ENCODE results near the gene RLN3.

RLN3 gene

DNA sequence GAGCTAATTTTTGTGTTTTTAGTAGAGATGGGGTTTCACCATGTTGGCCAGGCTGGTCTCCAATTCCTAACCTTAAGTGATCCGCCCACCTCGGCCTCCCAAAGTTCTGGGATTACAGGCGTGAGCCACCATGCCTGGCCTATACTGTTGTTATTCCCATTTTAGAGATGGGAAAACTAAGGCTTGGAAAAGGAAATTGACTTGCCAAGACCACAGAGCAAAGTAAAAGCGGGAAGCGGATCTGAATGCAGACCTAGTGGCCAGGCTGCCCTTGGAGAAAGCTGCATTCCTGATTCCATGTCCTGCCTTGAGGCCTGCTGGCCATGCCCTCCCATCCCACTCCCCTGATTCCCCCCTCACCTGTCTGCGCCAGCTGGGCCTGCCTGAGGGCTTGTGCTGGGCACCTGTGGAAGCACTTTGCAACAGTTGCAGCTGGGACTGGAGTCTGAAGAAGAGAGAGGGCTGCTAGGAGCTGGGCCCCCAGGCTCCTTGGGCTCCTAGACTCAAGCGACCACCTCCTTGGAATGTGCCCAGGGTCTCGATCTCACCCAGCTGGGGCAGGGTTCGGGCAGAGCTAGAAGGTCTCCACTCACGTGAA lies 28.2 kb downstream of the RLN3 start:
- DNase-seq, result no peak

DNA sequence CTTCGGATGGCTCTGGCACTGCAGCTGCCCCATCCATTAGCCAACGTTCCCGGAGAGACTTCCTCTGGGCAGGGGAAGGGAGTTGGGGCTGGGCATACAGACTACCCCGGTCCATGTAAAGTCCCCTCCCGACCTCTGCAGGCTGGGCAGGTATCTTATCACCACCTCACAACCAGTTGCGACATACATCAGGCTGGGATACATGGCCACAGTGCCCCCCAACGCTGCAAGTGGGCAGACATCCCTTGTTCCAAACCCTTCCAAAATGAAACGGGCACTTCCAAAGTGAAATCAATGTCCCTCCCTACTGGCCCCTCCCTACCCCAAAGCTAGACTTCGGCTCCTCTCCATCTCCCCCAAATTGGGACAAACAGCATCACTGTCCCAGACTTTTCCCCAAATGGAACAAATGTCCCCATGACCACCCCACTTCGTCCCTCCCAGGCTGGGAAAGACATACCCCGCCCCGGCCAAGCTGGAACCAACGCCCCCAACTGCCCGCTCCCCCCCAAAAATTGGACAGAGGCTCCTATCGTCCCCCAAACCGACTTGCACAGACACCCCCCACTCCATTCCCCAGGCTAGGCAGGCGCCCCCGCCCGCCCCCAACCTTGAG lies 28.9 kb downstream of the RLN3 start:
- no peak for DNase-seq

DNA sequence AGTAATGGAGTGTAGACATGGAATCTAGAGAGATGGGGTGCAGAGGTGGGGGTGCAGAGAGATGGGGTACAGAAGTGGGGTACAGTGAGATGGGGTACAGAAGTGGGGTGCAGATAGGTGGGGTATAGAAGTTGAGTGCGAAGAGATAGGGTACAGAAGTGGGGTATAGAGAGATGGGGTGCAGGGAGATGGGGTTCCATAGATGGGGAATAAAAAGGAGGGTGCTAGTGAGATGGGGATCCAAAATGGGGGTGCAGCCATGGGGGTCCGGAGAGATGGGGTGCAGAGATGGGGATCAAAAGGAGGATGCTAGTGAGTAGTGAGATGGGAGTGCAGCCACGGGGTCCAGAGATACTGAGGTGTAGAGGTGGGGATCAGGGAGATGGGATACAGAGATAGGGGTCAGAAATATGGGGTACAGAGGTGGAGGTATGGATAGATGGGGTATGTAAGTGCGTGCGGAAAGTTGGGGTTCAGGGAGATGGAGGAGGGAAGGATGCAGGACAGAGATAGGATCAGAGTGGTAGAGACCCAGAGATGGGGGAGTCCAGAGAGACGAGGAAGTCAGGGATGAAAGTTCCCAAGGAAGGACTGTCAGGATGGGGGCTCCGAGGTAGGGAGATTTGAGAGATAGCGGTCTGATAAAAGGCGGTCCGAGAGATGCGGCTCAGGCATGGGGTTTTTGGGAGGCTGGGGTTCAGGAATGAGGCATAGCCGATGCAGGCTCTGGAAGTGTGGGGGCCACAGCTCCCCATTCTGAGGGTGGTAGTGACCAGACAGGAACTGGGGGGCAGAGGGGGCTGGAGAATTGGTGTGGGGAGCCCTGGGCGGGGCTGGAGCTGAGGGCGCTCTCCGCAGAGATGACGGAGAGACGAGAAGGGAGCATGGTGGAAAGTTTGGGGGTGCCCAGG lies 30.5 kb downstream of the RLN3 start:
- no peak for DNase-seq

DNA sequence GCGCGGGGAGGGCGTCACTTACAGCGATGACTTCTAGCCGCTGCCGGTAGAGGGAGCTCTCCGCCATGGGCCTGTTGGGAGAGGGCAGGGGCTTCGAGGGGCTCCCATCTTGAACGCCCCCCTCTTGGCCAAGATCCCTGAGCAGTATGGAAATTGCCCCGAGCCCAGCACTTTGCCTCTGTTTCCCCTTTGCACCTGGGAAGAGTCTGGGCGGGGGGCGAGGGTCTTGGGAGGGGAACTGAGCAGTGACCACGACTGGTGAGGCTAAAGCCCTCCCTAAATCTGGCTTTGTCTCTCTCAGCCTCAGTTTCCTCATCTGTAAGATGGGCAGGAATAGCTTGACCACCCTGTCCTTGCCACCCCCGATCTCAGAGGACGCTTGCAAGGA lies 31.1 kb downstream of the RLN3 start:
- DNase-seq, result no peak

DNA sequence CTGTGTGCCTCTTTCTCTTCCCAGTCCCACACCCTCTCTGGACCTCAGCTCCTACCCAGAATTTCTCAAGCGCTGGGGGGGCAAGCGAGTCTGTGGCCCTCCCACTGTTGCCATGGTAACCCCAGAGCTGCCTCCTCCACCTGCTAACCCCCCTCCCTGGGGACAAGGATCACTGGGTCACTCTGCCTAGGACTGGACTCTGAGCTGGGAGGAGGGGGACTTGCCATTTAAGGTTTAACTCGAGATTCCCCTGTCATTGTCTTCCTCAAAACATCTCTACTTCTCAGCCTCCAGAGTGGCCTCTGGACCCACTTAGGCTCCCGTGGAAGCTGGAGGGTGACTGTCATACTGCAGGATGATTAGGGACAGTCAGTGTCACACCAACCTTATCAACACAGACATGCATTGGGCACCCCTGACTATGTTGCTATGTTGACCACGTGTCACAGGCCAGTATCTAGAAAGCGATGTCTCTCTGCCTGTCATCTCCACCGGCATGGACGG lies 31.8 kb downstream of the RLN3 start:
- no peak for DNase-seq

DNA sequence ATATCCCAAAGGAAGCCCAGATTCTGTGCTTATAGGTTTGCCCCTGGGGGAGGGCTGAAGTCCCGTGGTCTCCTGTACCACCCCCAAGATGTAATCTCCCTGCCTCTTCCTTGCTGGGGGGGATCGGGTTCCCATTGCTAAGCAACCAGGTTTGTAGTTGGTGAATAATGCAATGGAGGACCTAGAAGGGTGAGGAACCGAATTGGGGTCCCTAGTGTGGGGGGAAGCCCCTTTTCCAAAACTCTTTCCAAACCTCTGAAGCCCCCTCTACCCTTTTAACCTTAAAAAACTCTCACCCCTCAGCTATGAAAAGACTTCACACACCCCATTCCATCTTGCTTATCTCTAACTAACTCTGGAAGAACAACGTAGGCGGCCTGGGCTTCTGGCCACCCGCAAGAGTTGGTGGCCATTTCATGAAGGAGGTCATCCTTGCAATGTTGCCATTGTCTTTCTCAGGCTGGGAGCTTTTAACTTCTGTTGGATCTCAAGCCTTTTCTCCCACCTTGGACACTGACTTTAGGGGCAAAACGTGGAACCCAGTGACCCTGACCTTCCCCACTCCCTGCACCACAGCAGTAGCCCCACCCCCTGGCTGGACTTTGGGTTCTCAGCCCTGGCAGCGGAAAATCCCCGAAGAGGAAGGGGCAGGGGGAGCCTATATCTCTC lies 33.3 kb downstream of the RLN3 start:
- no peak for DNase-seq

DNA sequence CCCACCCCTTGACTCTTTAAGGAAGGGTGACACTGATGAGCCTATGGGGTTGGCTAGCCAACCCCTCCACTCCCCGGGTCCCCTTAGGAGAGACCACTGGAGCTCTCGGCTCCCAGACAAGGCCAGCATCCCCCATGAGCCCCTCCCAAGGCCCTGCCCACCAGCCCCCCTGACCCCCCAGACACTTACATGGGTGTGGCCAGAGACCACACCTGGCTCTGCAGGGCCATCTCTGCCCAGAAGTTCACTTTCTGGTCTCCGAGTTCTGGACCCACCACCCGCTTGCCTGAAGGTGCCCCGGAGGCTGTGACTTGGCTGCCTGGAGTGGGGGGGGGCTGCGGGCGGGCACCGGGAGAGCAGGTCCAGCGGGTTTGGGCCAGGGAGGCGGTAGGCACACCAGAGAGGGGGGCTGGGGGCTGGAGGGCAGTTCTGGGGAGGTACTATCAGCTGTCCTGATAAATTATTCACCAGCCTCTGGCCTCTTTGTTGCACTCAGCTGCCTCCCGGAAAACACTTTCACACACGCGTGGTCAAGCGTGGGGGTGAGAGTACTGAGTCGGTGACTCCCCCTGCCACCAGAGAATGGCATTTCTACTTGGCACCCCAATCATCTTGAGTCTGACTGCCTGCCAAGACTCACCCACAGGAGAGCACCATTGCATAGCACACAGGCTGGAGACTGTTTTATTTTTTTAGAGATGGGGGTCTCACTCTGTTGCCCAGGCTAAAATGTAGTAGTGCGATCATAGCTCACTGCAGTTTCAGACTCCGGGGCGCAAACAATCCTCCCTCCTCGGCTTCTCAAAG lies 34.0 kb downstream of the RLN3 start, which contains the start of gene PALM3:
Gene PALM3 (minus strand): TSS at position 326 of the 807 bp plus-strand sequence. CDS start 96 bp downstream, at position 230.
- no peak for DNase-seq

DNA sequence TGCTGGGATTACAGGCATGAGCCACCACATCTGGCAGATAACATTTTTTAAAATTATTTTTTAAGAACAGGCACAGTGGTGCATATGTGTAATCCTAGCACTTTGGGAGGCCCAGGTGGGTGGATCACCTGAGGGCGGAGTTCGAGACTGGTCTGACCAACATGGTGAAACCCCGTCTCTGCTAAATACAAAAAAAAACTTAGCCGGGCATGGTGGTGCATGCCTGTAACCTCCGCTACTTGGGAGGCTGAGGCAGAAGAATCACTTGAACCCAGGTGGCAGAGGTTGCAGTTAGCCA lies 34.6 kb downstream of the RLN3 start:
- DNase-seq, result no peak

DNA sequence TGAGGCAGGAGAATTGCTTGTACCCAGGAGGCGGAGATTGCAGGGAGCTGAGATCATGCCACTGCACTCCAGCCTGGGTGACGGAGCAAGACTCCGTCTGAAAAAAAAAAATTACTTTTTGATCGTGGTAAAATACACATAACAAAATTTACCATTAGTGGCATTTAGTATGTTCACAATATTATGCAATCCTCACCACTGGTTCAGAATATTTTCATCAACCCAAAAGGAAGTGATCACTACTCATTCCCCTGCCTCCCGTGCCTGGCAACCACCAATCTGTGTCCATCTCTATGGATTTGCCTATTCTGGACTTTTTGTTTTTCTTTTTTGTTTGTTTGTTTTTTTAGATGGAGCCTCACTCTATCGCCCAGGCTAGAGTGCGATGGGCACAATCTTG lies 35.2 kb downstream of the RLN3 start:
- DNase-seq, result no peak

DNA sequence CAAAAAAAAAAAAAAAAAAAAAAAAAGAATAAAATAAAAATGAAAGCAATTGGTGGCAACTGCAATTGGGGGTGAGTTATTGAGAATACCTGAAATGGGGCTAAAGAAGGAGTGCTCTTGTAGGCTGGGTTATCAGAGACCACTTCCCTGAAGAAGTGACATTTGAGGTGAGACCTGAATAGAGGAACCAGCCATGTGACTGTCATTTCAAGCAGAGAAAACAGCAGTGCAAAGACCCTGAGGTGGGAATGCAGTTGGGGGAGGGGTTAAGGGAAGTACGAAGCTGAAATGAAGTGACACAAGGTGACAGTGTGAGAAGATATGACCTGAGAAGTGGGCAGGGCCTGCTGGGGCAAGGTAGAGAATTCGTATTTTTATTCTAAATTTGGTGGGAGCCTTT lies 38.2 kb downstream of the RLN3 start:
- DNase-seq, result no peak

DNA sequence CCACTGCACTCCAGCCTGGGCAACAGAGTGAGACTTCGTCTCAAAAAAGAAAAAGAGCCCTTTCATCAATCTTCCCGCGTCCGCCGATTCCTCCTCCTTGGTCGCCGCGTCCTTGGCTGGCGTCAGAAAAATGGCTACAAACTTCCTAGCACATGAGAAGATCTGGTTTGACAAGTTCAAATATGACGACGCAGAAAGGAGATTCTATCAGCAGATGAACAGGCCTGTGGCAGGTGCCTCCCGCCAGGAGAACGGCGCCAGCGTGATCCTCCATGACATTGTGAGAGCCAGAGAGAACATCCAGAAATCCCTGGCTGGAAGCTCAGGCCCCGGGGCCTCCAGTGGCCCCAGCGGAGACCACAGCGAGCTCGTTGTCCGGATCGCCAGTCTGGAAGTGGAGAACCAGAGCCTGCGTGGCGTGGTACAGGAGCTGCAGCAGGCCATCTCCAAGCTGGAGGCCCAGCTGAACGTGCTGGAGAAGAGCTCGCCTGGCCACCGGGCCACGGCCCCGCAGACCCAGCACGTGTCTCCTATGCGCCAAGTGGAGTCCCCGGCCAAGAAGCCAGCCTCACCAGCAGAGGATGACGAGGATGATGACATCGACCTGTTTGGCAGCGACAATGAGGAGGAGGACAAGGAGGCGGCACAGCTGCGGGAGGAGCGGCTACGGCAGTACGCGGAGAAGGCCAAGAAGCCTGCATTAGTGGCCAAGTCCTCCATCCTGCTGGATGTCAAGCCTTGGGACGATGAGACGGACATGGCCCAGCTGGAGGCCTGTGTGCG lies 42.5 kb downstream of the RLN3 start:
- DNase-seq, result no peak

DNA sequence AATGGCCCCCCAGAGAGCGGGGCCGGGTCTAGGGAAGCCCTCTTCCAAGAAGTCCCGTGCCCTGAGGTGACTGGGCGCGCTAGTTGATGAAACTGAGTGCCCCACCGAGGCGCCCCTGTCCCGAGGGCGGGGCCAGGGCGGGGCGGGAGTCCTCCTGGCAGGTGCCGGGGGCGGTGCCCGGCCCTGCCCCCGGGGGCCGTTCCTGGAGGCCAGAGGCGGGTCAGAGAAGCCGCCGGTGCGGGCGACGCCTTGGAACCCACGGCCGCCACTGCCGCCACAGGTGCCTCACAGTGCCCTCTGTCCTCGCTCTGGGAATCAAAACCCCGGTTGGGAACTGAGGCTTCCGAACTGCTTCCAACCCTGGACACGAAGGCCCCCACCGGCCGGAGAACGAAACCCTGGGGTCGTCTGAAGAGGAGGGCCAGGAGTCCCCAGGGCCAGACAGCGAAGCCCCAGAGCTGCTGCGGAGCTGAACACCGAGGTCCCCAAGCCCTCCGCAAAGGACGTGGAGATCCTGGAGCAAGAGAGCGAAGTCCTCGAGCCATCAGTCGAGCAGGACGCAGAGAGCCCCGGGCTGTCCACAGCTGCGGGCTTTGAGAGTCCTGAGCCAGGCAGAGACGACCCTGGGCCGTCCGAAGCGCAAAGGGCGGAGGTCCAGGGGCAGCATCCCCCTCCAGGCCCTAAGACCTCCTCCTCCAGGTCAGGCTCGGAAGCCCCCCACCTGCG lies 44.8 kb downstream of the RLN3 start, which contains the start of gene MISP3:
Gene MISP3 (plus strand): TSS at position 252 of the 726 bp plus-strand sequence. CDS start 524 bp downstream, outside the sequence.
- DNase-seq, result no peak

DNA sequence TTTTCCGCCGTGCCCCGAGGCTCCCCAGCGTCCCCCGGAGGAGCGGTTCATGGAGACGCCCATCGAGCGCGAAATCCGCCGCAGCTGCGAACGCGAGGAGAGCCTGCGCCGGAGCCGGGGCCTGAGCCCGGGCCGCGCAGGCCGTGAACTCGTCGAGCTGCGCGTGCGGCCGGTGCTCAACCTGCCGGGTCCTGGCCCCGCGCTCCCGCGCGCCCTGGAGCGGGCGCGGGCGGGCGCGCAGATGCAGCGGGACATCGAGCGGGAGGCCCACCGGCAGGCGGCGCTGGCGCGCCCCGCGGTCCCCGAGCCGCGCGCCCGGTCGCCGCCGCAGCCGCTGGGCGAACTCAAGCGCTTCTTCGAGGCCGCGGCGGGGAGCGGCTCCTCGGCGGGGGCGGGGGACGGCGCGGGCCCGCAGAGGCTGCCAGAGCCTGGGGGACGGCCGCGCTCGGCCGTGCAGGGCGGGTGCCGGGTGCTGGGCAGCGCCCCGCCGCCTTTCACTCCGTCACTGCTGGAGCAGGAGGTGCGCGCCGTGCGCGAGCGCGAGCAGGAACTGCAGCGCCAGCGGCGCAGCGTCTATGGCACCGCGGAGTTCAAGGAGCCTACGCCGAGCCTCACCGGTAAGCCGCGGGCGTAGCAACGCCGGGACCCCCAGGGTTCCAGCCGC lies 45.4 kb downstream of the RLN3 start:
- no peak for DNase-seq

DNA sequence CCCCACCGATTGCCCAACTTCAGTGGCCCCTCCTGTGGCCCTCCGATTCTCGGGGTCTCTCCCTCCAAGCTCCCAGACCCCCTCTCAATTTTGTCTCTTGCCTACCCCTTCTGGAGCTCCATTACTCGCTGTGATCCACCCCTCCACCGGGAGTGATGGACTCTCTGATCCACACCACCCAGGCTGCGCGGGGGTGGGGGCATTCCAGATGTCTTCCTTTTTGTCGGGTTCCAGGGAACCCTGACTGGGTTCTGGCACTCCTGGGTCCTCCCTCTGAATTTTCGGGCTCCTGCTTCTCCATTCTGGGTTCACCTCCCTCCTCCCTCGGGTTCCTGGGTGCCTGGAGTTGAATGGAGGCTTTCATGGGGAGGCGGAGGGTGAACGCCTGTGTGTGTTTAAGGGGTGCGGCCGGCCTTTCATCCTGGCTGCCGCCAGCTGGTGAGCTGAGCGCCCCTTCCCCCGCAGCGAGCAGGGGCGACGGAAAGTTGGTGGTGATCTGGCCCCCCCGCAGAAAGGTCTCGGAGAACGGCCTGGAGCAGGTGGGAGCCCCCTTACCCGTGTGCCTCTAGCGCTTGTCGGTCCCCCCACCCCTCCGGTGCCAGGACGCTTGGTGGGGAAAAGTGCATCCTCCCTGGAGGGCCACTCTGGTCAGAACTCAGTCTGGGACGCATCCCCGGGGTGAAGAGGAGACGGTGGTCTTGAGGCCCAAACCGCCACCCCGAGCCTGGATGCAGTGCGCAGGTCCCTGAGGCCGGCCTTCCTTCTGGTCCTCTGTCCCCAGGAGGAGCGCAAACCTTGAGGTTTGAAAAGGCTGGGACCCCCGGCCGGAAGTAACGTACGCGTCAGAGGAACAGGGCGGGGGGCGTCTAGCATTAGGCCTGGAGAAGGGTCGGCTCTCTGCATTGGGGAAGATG lies 46.2 kb downstream of the RLN3 start:
- no peak for DNase-seq

DNA sequence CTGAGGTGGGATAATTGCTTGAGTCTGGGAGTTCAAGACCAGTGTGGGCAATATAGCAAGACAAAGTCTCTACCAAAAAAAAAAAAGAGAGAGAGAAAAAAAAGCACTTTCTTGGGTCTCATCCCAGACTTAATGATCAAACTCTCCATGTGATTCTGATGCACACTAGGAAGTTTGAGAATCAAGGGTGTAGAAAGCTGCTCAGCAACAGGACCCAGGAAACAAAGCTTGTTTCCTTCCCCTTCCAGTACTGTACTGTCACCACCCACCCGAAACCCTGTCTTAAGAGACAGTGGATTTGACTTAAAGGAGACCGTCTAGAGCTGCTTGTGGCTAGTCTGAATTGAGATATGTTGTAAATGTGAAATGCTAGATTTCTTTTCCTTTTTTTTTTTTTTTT lies 50.5 kb downstream of the RLN3 start:
- no peak for DNase-seq

Measured in SHP77 treated with DMSO at 0.1 percent for 48 hours (cell line).